GM18508 (cell line): ENCODE data around the gene SUGCT.
A peak's percentile ranks its signal among the peaks of the same experiment; 100 is the strongest.
"Not testable (repeated sequence)": the region's sequence is repeated elsewhere in the genome, so short reads cannot be mapped to it uniquely, and the experiment has no call there.

Source experiments
- ATAC-seq: cut with Tn5 transposase; IDR thresholded peaks from one replicate; pipeline ENCODE4 v1.9.1; 2021; ENCODE audit warnings: moderate number of reproducible peaks; ENCODE audit not compliant: insufficient read depth, unreplicated experiment

The SUGCT gene

GRCh38 chr7:40641701-40642100 is 506.9 kb downstream of the SUGCT start:
- ATAC-seq = no peak

GRCh38 chr7:40643664-40644063 is 508.9 kb downstream of the SUGCT start:
- ATAC-seq = no peak

DNA sequence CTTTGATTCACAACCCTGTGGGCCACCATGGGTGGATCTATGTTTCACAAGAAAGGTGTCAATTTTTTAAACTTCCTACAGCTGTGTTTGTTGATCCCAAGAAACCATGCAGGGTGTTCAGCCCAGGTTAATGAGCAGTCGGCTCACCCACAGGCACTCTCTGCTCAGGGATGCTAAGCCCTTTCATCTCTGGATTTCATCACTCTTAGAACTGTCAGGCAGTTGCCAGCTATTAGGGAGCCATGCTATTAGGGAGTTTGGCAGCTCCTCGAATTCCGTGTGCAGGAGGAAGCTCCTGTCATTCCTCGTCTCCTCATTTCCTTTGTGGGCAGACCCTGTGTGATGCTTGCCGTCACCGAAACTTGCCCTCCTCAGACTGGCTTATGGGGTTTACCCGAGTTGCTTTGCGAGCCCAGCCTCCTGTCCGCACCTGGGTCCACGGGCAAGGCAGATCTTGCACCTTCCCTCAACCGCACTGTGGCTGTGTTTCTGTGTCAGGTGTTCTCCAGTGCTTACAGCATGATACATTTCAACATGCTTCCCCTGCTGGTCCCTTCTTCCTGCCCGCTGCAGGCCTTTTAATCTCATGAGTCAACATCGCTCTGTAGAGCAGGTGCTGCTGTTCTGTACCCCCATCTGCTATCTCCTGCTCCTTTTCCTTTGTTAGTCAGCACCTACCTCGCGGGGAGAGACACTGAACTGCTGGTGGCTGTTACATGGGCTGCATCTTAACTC is 509.8 kb downstream of the SUGCT start:
- ATAC-seq = no peak

DNA sequence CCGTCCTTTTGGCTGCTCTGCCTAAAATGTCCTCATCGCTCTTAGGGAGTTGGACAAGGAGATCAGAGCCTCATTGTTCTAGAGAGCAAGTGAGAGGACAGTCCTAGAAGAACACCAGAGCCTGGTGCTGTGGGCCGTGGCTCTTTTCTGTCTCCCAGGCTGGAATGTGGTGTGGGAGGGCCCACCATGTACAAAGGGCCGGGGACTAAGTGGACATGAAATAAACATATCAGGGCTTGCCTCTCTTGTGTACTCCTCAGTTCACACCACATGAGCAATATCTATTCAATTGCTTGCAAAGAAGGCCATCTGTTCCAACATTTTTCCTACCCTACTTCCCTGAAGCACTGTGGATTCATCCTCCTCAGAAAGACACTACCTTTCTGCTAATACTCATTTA is 510.4 kb downstream of the SUGCT start:
- no peak for ATAC-seq

- ATAC-seq = no peak
These were observed 511.9 kb downstream of the SUGCT start for GRCh38 chr7:40646717-40647116.

DNA sequence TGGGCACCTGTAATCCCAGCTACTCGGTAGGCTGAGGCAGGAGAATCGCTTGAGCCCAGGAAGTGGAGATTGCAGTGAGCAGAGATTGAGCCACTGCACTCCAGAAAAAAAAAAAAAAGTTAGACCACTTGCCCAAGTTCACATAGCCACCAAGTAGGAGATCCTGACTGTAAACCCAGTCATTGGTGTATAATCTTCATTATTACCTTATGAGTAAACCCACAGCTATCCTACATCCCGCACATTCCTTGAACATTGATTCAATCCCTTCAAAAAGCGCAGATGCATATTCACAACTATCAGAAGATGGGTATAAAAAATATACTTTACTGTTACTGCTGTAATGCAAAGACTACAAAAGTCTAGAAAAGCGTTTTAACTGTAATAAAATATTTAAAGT is 512.9 kb downstream of the SUGCT start:
- ATAC-seq = no peak

- no peak for ATAC-seq
These were observed 514.4 kb downstream of the SUGCT start for GRCh38 chr7:40649247-40649646.

- not testable (repeated sequence) for ATAC-seq
These were observed 516.1 kb downstream of the SUGCT start for GRCh38 chr7:40650903-40651302.

- no peak for ATAC-seq
These were observed 519.4 kb downstream of the SUGCT start for GRCh38 chr7:40654171-40654570.

- no peak for ATAC-seq
These were observed 520.6 kb downstream of the SUGCT start for GRCh38 chr7:40655426-40655825.

- no peak for ATAC-seq
These were observed 521.5 kb downstream of the SUGCT start for GRCh38 chr7:40656349-40656748.

DNA sequence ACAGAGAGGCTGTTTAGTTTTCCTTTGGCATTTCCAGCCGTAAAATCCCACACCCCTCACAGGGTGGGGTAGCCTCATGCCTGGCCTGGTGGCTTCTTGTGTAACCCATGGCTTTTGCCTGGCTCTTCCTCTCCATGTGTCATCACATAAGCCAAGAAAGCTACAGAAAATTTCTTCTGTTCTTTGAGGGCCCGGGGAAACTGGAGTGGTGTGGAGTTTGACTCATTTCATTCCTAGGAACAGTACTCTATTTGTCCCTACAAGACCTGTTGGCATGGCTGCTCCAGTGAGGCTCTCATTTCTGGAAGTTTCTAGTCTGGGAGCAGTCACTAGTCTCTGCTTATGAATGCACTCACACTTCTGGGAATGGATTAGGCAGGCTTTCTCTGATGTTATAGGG is 523.9 kb downstream of the SUGCT start:
- ATAC-seq = no peak

DNA sequence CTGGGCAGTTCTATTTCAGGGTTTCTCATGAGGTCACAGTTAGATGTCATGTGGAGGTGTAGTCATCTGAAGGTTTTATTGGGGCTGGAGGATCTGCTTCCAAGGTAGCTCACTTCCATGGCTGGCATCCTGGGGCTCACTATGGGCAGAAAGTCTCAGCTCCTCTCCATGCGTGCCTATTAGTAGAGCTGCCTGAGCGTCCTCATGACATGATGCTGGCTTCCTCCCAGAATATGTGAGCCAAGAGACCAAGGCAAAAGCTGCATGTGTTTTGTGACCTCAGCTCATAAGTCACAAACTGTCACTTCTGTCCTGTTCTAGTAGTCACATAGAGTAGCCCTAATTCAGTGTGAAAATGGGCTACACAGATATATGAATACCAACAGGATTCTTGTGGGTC is 524.4 kb downstream of the SUGCT start:
- ATAC-seq = no peak

DNA sequence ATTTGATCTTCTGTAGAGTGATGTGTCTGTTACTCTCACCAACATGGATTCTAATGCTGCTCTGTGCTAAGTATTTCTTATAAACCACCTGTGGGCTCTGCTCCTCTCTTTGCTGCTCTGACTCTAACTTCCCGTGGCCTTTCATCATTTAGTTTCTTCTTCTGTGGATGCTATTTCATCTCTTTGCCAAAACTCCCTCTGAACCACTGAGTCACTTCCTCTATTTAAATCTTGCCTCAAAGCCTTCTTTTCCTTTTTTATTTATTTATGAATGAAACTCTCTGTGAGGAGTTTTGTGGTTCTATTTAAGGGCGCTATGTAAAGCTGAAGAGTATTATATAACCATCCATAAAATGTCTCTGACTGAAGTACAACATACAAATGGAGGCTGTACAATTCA is 538.5 kb downstream of the SUGCT start:
- ATAC-seq = no peak

- no peak for ATAC-seq
These were observed 539.5 kb downstream of the SUGCT start for GRCh38 chr7:40674316-40674715.

- ATAC-seq = no peak
These were observed 540.9 kb downstream of the SUGCT start for GRCh38 chr7:40675741-40676140.

DNA sequence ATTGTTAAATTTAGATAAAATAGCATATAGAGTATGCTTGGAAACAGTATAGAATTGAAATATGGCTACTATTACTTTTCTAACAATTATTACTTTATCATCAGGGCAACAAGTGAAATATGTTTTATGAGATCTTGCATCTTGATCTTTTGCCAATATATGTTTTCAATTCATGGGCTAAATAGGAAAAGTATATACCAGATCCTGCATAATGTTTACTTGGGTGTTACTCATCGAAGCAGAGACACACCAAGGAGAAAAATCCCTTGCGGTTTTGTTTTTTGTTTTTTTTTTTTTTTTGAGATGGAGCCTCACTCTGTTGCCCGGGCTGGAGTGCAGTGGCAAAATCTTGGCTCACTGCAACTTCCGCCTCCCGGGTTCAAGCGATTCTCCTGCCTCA is 541.4 kb downstream of the SUGCT start:
- no peak for ATAC-seq

- peak; percentile 93 for ATAC-seq
These were observed 545.9 kb downstream of the SUGCT start for GRCh38 chr7:40680657-40681056.

GRCh38 chr7:40682696-40683095 is 547.9 kb downstream of the SUGCT start:
- ATAC-seq = no peak

DNA sequence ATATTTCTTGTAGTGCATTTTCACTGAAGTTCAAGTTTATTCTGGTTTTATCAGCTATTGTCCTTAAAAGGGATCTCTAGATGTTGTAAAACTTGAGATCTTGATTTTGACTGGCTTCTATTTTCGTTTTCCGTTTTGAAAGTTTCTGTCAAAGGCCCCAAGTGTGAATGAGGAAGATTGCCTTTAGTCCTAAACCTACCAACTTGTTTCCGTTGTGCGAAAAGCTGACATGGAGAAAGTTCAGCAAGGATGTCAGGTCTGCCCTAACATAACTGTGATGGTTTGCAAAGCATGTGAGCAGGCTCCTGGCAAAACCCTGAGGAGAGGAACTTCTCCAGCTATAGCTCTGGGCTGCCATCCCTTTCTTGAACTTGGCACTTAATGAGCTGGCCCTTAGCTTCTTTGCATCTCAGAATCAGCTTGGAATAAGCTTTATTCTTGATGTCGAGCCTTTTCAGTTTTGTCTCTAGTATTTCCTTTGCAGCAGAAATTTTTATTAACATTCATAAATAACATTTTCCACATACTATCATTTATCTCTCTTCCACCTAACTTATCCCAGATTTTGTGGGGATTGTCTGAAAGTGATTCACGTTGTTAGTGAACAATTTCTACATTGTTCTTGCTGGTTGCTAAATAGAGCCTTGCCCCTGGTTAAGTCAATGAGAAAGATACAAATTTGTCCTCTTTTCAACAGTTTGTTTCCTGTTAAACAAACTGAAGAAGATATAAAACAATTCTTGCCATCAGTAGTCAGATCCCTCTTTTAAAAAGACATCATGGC is 559.4 kb downstream of the SUGCT start:
- ATAC-seq = no peak

DNA sequence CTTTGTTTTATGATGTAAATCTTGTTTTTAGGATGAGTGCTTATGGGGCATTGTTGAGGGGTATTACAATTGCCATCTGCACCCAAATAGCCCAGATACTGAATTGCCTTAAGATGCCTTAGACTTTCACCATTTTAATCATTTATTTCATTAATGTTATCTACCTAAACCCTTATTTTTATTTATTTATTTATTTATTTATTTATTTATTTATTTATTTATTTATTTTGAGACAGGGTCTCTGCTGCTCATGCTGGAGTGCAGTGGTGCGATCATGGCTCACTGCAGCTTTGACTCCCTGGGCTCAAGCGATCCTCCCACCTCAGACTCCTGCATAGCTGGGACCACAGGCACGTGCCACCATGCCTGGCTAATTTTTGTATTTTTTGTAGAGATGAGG is 560.2 kb downstream of the SUGCT start:
- ATAC-seq = no peak

GRCh38 chr7:40697653-40698052 is 562.8 kb downstream of the SUGCT start:
- no peak for ATAC-seq
